Limb (tissue), 2 donors: ENCODE measurements around the gene CD22.

ENCODE experiments used
- DNase-seq, 2 donors: peaks; one replicate each; pipeline ENCODE4 v3.0.0-alpha.2; 2016; ENCODE audit errors: extremely low spot score in 2 of 2

Gene CD22

GRCh38 chr19:35381318-35381717, 52.3 kb downstream of the CD22 start:
- no peak for DNase-seq

DNA sequence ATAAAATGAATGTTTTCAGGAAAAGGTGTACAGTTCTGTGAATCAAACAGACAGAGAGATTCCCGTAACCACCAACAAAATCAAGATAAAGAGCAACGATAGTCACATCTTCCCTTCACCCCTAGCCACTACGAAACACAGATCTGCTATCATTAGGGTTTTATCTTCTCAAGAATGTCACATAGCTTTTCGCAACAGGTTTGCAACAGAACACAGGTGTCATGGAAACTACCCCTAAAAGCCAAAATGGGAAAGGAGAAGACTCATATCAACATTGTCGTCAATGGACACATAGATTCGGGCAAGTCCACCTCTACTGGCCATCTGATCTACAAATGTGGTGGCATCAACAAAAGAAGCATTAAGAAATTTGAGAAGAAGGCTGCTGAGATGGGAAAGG, 52.9 kb downstream of the CD22 start:
- DNase-seq: no peak

DNA sequence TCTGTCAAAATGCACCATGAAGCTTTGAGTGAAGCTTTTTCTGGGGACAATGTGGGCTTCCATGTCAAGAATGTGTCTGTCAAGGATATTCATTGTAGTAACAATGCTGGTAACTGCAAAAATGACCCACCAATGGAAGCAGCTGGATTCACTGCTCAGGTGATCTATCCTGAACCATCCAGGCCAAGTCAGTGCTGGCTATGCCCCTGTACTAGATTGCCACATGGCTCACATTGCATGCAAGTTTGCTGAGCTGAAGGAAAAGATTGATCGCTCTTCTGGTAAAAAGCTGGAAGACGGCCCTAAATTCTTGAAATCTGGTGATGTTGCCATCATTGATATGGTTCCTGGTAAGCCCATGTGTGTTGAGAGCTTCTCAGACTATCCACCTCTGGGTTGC, 54.5 kb downstream of the CD22 start:
- DNase-seq: no peak

DNA sequence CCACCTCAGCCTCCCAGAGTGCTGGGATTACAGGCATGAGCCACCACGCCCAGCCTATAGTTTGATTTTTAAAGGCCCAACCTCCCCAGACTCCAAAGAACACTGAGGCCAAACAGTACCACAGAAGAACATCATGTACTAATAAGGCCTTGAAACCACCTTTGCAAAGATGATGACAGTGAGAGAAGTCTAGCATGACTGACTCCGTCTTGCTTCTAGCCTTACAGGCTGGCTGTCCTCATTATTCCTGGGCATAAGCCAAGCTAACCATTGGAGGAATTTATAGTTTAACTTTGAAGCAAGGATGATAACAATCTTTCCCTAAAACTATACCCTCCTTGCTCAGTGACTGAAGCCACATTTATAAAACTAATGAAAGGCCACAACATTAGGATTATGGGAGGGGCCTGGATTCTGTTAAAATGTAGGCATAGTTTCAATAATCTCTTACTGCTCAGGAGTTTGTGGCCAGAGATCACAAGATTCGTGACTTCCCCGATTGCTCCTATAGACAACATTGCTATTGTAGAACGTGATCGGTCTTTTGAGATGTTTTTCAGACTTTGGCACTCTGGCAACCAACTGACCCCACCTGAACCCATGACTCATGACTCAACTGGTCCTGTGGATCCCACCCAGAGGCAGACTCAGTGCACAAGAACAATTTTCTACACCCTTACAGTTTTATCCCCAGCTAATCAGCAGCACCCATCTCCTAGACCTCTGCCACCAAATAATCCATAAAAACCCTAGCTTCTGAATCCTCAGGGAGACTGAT, 59.5 kb downstream of the CD22 start:
- no peak for DNase-seq

DNA sequence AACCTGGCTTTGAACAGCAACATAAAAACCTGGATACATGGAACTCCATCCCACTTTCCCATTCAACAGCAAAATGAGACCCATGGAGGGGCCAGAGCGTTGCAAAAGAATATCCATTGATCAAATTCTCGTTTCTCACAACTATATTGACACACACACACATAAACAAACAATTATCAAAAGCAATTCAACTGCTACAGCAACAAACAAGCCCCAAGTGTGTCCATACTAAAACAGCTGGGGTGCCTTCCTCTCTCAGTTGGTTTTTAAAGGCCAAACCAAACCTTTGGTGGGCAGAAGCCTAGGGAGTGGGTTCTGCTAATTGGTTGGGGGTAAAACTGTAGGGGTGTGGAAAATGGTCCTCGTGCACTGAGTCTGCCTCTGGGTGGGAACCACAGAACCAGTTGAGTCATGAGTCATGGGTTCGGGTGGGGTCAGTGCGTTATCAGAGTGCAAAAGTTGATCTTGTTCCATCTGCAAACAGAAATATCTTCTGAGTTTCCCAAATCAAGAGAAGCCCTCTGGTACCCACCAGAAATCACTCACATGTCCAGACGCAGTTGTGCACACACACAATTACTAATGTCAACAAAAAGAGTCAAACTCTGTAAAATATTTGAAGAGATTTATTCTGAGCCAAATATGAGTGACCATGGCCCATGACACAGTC, 60.3 kb downstream of the CD22 start:
- no peak for DNase-seq

- no peak for DNase-seq
Observed at GRCh38 chr19:35392742-35393715, 64.0 kb downstream of the CD22 start.

GRCh38 chr19:35395382-35396199, 66.6 kb downstream of the CD22 start:
- DNase-seq: no peak

DNA sequence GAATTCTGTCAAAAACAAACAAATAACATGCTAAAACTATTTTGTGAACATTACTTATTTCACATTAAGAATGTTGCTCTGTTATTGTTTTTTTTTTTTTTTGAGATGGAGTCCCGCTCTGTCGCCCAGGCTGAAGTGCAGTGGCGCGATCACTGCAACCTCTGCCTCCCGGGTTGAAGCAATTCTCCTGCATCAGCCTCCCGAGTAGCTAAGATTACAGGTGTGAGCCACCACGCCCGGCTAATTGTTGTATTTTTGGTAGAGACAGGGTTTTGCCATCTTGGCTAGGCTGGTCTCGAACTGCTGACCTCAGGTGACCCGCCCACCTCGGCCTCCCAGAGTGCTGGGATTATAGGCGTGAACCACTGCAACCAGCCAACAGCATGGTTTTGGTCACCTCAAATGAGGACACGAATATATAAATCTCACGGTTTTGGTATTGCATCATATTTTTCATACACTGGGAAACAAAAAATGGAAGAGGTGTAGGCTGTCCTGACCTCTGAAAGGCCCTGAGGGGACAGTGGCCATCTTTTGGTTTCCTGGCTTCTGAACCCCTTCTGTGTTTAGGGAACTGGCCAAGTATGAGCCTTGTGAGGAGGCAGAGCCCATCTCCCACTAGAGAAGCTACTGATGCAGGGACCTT, 67.4 kb downstream of the CD22 start:
- no peak for DNase-seq
